COLO668 (cell line): Measurements from ENCODE around the gene CCDC69.

Experiments used
- DNase-seq: peaks from one replicate; lab custom pipeline; 2025; ENCODE audit not compliant: unreplicated experiment; lab: John Stamatoyannopoulos, UW

The CCDC69 gene

DNA sequence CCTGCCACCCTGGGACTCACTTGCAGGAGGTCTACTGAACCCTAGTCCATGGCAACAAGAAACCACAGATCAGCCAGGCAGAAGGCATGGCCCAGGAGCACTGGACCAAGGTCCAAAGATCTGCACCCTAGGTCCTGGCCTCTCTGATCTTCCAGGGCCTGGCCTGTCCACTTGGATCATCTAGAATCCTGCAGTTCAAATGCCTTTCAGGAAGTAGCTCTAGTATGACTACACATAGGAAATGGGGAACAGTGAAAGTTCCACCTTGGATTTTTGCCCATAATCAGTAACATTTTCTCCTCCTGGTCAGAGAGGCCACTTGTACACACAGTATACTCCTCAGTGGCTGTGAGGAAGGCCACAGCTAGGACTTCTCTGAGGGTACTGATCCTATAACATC is 77.8 kb downstream of the CCDC69 start:
- no peak for DNase-seq

DNA sequence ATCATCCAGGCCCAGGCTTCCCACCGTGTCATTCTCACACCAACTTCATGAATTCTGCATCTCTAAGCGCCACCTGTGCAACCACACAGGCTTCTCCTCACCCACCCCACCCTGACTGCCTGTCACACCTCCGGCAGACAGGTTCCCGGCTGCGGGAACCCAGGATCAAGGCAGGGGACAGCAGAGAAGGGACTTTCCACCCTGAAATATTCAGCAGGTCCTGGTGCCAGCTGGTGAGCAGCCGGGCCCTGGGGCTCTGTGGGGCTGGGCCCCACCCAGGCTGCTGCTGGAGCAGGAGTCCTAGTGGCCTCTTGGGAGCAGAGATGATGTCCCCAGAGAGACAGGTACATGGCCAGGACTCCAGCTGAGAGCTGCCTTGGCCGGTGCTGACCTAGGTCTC is 79.0 kb downstream of the CCDC69 start:
- DNase-seq = no peak

- no peak for DNase-seq
Observed at GRCh38 chr5:151144275-151144674, 79.6 kb downstream of the CCDC69 start.

DNA sequence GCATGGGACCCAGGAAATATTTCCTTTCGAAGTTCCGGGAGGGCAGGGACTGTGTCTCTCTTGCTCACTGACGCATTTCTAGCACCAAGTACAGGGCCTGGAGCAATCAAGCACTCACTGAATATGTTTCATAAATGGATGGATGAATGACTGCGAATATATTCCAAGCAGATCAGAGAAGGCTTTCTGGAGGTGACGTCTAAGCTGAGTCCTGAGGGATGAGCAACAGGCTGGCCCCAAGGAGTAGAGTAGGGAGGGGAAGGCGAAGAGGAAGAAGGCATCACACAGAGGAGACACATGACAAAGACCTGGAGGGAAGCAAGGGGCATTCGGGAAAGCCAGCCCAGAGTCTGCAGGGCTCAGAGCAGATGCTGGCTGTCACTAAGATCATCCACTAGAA is 80.2 kb downstream of the CCDC69 start:
- no peak for DNase-seq

DNA sequence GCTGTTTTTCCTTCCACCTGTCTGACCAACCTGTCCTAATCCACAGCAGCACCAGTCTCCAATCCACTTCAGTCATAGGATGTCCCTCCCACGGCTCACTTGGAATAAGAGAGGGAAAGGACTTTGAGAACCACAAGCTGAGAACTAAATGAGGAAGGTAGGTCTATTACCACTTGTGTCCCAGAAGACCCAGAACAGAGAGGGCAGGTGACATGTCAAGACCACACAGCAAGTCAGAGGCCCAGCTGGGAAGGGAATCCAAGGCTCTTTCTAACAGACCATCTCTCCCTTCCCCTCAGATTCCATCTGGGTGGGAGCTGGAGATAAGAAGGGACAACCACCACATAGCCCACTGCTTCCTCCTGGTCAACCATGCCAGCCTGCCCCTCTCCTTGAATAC is 81.0 kb downstream of the CCDC69 start:
- DNase-seq = no peak

- no peak for DNase-seq
Observed at GRCh38 chr5:151141535-151141934, 82.4 kb downstream of the CCDC69 start.

DNA sequence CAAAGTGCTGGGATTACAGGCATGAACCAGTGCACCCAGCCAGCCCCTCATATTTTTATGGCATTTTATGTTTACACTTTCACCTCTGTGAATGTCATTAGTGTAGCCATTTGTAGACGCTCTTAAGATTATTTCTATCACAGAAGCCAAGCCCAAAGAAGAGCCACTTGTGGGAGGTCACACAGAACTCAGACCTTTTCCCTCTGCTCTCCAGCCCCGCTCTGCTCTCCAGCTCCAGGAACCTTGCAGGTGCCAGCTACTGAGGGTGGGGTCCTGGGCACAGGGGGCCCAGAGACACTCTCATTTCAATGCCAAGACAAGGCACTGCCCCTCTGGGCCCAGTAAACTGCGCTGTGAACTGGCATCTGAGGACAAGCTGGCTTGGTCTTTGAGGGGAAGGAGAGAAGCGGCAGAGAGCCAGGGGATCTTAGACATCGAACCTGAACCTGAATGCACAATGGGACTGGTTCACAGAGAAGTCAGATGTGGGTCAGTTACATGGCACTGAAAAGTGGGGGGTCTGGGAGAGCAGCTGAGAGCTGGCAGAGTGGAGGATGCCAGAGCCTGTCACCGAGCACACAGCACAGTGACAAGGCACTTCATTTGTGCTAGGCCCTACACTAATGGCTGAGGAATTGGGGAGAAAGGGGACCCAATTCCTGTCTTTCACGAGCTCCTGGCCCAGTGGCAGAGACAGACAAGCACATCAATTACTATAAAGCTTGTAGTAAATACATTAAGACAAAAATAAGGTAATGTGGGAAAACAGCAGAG is 83.0 kb downstream of the CCDC69 start:
- DNase-seq = no peak

DNA sequence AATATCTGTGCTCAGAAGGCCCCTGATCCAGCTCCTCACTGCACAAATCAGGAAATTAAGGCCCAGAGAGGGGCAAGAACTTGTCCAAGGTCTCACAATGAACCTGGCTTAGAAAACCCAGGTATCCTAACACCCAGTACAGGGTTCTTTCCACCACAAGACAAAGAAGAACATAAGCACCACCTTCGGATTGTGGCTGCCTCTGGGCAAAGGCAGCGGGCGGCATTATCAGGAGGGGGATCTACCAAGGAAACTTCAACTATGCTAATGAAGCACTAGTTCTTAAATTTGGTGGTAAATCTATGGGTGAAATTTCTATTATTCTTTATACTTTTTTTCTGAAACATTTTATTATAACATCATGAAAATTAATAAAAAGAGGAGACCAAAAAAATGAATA is 84.2 kb downstream of the CCDC69 start:
- no peak for DNase-seq

DNA sequence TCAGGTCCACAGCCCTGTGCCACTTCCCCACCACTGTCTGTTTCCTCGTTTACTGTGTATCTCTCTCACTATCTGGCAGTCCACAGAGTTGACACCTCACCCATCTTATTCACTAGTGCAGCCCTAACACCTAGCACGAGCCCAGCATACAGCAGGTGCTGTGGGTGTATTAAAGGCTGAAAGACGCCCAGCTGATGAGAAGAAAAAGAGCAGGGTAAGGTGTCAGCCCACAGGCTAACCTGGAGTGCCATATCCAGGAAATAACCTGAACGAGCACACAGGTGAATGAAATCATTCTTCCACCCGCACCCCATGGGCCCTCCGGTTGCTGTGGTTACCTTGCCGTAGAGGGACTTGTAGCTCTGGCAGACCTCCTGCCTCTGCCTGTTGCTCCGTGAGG is 84.9 kb downstream of the CCDC69 start:
- DNase-seq = no peak

- no peak for DNase-seq
Observed at GRCh38 chr5:151138114-151138513, 85.8 kb downstream of the CCDC69 start.

- no peak for DNase-seq
Observed at GRCh38 chr5:151137067-151137825, 86.6 kb downstream of the CCDC69 start.

DNA sequence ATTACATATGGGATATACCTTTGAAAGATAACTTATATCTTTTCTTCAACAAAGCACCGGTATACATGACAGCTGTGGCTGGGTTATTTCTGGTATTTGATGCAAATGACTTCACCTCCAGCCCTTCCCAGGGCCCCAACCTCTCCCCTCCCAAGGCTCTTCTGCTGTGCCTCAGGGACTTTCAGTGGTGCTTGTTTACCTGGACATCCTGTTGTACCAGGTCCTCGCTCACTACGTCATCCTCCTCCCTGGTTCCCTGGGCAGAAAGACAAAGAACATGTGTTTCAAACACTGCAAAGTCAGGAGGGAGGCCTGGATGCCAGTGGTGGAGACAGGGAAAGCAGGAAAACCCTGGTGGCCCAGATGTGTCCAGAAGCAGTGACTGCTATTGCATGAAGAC is 89.7 kb downstream of the CCDC69 start:
- DNase-seq = peak; percentile 5

GRCh38 chr5:151132963-151133362 is 90.9 kb downstream of the CCDC69 start:
- peak; percentile 9 for DNase-seq
